Glutamatergic neuron (in vitro differentiated cells): Measurements from ENCODE around the gene ELAVL3. TPM values are rescaled to one million over a fixed set of nuclear protein-coding genes. Genes with fewer than 3 reads are reported as not detected.

Source experiments
- DNase-seq: peaks from one replicate; pipeline ENCODE4 v3.0.0; 2022
- H3K27ac Mint-ChIP-seq: one replicate; pipeline ENCODE4 v1.8.0; 2020; ENCODE audit warnings: mild to moderate bottlenecking, mixed read lengths, inconsistent platforms; ENCODE audit not compliant: unreplicated experiment
- H3K27me3 Mint-ChIP-seq: one replicate; pipeline ENCODE4 v1.8.0; 2020; ENCODE audit warnings: mild to moderate bottlenecking, moderate library complexity, mixed read lengths, inconsistent platforms; ENCODE audit not compliant: unreplicated experiment
- H3K36me3 Mint-ChIP-seq: one replicate; pipeline ENCODE4 v1.8.0; 2020; ENCODE audit warnings: mild to moderate bottlenecking, mixed read lengths, inconsistent platforms; ENCODE audit not compliant: unreplicated experiment
- H3K4me1 Mint-ChIP-seq: one replicate; pipeline ENCODE4 v1.8.0; 2020; ENCODE audit warnings: mild to moderate bottlenecking, low read depth, mixed read lengths, inconsistent platforms; ENCODE audit not compliant: unreplicated experiment
- H3K4me3 Mint-ChIP-seq: one replicate; pipeline ENCODE4 v1.8.0; 2020; ENCODE audit warnings: mild to moderate bottlenecking, mixed read lengths, inconsistent platforms; ENCODE audit not compliant: unreplicated experiment
- H3K9me3 Mint-ChIP-seq: one replicate; pipeline ENCODE4 v1.8.0; 2020; ENCODE audit warnings: mild to moderate bottlenecking, moderate library complexity, mixed read lengths, inconsistent platforms; ENCODE audit not compliant: unreplicated experiment
- total RNA-seq: library from RNA; stranded (reverse); fragmentation: NEBNext Ultra II Directional; extraction: Animal tissue kit (Norgen Biotek cat#: 25700); gene quantifications from one replicate; pipeline ENCODE4 v1.2.1, GENCODE V29; 2021; ENCODE audit not compliant: unreplicated experiment
- TF ChIP-seq, protein P1 (sequence below): fragments of 200-600 bp; sonication (generic); IDR thresholded peaks from one replicate; pipeline ENCODE4 v1.5.0; 2021; ENCODE audit not compliant: partially characterized antibody, unreplicated experiment

The ELAVL3 gene
- total RNA-seq, 1 donor from 2014 or later = 633 TPM

GRCh38 chr19:11481534-11482383 lies 913 bp upstream of the ELAVL3 start:
- peak overlapping the region; percentile 78 for H3K27ac Mint-ChIP-seq
- H3K36me3 Mint-ChIP-seq = peaks cover 10% of the 10 kb centered on the region
- peaks cover 25% of the 10 kb centered on the region for H3K9me3 Mint-ChIP-seq
- DNase-seq = peak; percentile 90
- H3K4me1 Mint-ChIP-seq = peaks cover 14% of the 10 kb centered on the region
- TF ChIP-seq, protein P1, sequence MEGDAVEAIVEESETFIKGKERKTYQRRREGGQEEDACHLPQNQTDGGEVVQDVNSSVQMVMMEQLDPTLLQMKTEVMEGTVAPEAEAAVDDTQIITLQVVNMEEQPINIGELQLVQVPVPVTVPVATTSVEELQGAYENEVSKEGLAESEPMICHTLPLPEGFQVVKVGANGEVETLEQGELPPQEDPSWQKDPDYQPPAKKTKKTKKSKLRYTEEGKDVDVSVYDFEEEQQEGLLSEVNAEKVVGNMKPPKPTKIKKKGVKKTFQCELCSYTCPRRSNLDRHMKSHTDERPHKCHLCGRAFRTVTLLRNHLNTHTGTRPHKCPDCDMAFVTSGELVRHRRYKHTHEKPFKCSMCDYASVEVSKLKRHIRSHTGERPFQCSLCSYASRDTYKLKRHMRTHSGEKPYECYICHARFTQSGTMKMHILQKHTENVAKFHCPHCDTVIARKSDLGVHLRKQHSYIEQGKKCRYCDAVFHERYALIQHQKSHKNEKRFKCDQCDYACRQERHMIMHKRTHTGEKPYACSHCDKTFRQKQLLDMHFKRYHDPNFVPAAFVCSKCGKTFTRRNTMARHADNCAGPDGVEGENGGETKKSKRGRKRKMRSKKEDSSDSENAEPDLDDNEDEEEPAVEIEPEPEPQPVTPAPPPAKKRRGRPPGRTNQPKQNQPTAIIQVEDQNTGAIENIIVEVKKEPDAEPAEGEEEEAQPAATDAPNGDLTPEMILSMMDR = no peak
- H3K27me3 Mint-ChIP-seq = peaks cover 27% of the 10 kb centered on the region
- peak overlapping the region; percentile 82 for H3K4me3 Mint-ChIP-seq

DNA sequence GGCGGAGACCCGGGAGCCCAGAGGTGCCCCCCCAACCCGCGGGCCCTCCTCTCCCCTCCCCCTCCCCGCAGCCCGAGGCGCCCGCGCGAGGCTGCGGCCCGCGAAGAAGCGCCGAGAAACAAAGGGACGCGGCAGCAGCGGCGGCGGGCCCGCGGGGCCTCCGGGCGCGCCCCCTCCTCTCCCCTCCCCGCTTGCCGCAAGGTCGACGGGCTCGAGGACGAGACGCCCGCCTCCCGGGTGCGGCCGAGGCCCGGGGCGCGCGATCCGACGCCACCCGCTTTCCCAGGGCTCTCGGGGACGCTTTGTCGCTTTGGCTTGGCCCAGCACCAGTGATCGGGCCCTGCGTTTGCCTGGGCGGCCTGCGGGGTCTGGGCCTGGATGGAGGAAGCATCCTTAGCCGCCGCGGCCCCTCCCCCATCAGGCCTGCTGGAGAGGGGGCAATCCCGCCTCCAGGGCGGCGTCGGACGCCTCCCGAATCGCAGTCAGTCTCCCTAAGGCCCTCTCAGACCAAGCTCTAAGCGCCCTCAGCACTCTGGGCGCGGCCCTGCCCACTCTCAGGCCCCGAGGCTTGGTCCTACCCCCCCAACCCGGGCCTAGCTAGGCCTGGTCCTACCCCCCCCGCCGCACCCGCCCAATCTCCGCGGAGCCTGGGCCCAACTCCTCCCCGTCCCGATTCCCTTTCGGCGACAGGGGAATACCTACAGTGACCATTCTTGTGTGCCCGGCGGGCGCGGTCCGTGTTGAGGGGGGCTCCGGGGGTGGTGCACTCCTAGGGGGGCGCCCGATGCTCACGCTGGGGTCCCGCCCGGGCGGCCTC lies 740 bp downstream of the ELAVL3 start:
- peaks cover 31% of the 10 kb centered on the region for H3K27me3 Mint-ChIP-seq
- TF ChIP-seq, protein P1 = no peak
- peak; percentile 78 for DNase-seq
- H3K4me3 Mint-ChIP-seq = peak overlapping the region; percentile 52
- peaks cover 21% of the 10 kb centered on the region for H3K4me1 Mint-ChIP-seq
- peaks cover 28% of the 10 kb centered on the region for H3K9me3 Mint-ChIP-seq
- H3K27ac Mint-ChIP-seq = peak overlapping the region; percentile 22
- peaks cover 10% of the 10 kb centered on the region for H3K36me3 Mint-ChIP-seq

- Mint-ChIP-seq H3K9me3 (peaks cover 28% of the 10 kb centered on the region), H3K36me3 (peaks cover 10% of the 10 kb centered on the region), H3K27me3 (peaks cover 31% of the 10 kb centered on the region), H3K27ac (peak overlapping the region; percentile 99), H3K4me1 (peaks cover 22% of the 10 kb centered on the region), H3K4me3 (peak overlapping the region; percentile 90)
- DNase-seq = peak; percentile 99
- TF ChIP-seq, protein P1 = no peak
Measured at GRCh38 chr19:11479090-11479897, 1.6 kb downstream of the ELAVL3 start.

DNA sequence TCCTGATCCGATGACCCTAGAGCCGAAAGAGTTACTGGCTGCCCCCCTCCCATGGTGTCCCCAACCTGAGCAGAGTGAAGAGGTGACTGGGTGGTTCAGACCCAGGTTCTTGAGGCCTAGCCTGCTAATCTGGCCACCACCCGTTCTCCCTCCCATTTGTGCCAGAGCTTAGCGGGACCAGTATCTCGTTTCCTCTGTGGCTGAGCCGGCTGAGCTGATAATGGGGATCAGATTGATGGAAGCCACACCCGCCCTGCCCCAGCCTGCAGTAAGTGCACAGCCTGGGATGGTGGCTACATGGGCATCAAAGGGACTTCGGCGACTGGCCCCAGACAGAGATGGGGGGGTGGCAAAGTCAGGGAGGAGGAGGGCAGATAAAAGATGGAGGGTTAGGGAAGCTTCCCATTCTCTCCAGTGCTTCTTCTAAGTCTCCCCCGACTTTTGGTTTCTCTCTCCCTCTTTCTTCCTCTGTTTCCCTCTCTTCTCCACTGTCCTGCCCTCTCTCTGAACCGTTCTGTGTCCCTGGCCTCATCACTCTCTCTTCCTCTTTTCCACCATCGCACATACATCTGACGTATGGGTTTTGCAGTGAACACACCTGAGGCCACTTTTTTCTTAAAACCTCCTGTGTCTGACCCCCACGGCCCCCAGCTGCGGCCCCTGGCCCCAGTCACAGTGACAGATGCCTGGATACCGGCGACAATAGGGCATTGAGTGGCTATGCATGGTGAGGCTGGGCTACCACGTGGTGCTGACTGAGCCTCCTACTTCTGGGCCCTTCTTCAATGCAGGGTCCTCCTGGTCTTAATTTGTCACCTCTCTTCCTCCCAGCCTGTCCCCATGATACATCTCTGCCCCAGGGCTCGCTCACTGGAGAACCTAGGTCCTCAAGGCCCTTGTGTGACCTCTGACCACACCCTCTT lies 2.4 kb downstream of the ELAVL3 start:
- DNase-seq = no peak
- H3K36me3 Mint-ChIP-seq = peaks cover 10% of the 10 kb centered on the region
- H3K9me3 Mint-ChIP-seq = peaks cover 31% of the 10 kb centered on the region
- H3K4me1 Mint-ChIP-seq = peaks cover 24% of the 10 kb centered on the region
- TF ChIP-seq, protein P1 = no peak
- H3K27me3 Mint-ChIP-seq = peaks cover 28% of the 10 kb centered on the region
- H3K27ac Mint-ChIP-seq = peak overlapping the region; percentile 99
- H3K4me3 Mint-ChIP-seq = peak overlapping the region; percentile 90
